NCI-H2081 (cell line): ENCODE measurements around the gene TRNP1.

Experiments used
- DNase-seq, 2 experiments: peaks; one replicate each; lab custom pipeline; 2025; lab: John Stamatoyannopoulos, UW

Gene TRNP1

DNA sequence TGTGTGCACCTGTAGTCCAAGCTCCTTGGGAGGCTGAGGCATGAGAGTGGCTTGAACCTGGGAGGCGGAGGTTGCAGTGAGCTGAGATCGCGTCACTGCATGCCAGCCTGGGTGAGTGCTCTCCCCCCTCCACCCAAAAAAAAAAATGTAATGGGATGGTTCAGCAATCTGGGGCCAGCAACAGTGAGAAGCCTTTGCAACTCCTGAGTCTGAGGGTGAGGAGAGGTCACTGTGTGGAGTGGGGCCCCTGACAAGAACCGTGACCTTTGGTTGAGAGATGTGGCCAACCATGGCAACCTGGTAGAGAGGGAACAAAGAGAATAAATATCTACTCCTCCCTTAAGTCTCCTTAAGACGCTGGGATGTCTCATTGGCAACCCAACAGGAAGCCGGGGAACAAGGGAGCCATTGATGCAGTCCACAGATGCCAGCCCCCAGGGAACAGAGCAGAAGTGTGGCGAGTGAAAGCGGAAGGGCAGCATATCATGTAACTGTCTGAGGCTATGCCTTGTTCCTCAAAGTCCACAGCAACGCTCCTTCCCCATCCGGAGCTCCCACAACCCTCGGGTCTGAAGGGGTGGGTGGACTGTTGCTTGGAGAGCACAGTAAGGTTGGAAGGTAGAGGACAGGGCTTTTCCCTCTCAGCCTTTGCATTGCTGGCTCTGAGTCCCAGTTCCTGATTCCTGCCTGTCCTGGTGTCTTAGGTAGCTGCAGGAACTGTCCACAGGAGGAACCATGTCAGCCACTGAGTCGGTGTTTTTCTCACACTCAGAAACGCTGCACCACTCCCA is 8.3 kb downstream of the TRNP1 start:
- DNase-seq, result no peak

DNA sequence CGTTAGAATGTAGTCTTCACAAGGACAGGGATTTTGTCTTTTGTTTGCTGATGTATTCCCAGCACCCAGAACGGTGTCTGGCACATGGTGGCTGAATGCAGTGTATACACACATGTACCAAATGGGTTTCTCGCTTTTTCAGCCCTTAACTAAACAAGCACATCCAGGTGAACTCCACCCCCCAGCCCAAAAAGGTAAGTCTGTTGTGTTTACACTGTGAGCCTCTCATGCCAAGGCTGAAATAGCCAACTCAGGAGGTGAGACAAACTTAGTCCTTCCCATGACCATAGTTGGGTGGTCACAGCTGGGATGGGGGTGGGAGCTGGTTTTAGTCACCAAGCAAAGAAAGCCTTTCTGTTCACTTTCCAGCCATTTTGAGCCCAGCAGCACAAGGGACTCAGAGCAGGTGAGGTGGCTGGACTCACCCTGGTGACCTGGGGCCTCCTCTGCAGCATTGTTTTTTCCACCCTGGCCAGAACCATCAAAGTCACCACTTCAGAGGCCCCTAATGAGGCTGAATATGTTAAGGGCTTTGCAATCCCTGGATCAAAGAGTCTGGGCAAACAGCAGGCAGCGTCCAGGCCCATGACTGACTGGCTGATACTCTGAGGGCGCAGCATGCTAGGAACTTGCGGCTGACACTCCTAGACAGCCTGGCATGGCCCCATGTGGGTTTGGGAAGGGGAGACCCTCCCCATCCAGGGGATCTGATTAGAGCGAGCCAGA is 10.4 kb downstream of the TRNP1 start:
- DNase-seq, result no peak

DNA sequence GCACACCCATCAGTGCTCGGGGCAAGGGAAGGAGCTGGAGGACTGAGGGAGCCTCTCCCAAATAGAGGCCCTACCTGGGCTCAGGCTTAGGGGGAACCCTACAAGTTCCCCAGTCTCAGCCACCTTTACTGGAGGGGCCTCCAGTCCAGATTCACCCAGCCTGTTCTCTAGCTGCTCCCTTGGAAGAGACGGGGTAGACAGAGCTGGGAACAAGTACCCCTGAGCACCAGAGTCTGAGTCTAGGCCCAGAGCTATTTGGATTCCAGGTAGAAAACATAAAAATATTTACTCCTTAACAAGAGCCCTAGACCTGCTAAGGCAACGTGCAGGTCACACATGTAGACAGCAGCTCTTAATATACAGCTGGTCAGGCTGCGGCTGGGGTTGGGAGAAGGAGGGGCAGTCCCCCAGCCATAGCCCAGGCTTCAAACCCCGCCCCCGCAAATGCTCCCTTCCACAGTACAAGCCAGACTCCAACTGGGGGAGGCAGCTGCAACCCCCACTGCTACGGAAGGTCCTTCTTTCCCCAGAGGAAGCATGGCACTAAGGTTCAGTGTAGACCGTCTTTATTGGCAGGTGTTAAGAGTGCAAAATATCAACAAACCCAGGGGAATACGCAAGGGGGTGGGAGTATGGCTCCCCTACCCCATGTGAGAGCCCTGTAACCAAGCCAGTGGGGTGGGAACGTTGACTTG is 11.1 kb downstream of the TRNP1 start:
- DNase-seq, result no peak

DNA sequence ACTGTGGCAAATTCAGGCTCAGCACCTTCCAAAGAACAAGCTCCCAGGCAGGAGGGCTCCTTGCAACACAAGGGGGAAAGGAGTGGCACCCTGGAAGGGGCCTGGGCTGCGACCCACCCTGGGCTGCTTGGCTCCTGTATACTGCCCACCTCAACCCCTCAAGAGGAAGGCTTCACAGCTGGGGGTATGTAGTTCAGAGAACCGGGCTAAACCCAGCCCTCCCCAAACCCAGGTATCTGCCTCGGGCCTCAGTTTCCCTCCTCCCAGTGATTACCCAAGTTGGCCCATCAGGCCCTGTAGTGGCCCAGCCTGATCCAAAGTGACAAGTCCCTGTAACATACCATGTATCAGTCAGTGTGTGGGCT is 11.7 kb downstream of the TRNP1 start:
- no peak for DNase-seq

DNA sequence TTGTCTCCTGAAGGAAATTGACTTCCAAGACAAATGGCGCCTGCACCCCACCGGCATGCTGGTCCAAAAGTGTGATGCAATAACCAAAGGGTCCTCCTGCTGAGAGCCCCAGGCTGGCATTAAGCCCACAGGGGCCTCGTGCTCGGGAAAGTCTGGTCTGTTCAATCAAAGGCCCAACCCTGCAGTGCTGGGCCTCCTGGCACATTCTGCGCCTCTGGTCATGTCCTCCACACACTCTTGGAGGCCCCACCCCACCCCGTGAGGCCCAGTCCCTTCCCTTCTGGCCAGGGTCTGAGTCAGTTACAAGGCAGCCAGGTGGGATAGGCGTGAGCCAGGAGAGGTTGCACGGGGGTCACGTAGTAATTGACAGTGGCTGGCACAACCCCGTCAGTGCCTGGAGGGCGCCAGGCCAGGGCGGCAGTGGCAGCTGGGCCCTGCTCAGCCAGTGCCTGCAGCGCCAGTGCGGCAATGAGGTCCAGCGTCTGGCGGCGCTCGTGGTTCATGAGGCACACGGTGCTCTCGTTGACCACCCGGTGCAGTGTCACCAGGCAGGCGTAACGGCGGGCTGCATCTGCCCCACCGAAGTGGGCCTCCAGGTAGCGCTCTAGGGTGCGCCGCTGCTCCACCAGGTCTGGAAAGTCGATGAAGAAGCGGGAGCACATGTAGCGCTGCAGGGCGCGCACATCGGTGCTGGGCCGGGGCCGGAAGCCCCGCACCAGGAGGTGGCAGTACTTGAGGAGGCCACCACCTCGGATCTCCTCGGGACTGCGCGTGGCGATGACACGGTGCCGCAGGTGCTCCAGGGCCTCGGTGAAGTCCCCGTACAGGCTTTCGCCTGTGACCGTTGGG is 12.4 kb downstream of the TRNP1 start:
- no peak for DNase-seq

DNA sequence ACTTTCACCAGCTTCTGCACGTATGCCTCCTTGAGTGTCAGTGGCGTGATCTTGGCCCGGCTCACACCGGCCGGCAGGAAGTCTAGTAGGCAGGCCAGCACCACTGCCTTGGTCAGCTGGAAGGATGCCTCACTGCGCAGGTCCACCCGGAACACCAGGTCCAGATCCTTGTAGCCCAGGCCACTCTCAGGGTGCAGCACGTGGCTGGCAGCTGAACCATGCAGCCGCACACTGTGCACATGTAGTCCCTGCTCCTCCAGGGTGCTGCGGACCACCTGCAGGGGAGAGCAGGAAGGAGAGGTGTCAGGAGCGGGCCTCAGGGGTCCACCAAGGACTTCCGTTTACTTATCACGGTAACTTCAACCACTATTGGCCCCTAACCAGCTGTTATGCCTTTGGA is 13.2 kb downstream of the TRNP1 start:
- DNase-seq, result no peak

DNA sequence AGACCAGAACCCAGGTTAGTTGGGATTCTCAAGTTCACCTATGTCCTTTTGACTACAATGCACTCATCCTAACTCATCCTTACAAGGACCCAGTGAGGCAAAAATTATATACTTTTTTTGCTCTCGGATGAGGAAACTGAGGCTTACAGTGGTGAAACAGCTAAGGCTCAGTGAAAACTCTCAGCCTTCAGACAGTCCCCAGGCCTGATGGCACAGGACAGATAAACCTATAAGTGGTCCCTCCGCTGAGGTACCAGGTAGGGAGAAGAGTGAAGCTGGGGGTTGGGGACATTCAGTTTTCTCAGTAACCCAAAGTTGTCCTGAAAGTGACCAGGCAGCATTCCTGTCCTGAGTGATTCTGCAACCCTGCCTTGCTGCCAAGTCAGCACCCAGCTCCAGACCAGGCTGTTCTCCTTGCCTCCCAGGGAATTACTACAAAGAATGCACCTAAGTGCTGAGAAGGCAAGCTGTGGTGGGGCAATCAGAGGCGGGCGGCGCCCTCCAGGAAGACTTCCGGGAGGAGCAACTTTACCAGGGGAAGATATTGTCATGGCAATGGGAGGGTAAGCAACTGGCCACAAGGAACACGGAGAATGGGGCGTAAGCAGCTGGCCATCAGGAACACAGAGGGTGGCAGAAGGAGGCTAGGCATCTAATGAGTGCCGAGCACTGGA is 14.6 kb downstream of the TRNP1 start:
- no peak for DNase-seq

DNA sequence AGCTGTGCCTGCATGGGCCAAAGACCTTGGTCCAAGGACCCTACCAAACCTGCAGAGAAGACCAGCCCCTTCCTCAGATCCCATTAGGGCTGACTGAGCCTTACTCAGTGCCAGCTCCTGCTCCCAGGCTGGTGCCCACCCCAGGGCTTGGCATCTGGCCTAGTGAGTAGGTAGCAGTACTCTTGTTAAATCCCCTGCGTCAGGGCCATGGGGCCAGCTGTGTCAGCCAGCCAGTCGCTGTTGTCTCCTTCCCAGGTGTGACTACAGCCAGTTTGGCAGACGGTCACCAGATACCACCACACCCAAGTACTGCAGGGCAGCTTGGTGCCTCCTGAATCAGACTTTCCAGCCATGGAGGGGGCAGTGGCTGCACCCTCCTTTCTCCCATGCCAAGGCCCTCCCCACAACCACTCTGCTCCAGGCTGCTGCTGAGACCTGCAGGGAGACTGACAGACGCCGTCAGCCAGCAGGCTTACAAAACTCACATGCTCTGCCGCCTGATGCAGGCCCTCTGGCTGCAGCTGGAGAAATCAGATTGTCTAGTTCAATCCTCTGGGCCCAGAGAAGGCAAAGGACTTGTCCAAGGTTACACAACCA is 16.2 kb downstream of the TRNP1 start:
- DNase-seq, result no peak

DNA sequence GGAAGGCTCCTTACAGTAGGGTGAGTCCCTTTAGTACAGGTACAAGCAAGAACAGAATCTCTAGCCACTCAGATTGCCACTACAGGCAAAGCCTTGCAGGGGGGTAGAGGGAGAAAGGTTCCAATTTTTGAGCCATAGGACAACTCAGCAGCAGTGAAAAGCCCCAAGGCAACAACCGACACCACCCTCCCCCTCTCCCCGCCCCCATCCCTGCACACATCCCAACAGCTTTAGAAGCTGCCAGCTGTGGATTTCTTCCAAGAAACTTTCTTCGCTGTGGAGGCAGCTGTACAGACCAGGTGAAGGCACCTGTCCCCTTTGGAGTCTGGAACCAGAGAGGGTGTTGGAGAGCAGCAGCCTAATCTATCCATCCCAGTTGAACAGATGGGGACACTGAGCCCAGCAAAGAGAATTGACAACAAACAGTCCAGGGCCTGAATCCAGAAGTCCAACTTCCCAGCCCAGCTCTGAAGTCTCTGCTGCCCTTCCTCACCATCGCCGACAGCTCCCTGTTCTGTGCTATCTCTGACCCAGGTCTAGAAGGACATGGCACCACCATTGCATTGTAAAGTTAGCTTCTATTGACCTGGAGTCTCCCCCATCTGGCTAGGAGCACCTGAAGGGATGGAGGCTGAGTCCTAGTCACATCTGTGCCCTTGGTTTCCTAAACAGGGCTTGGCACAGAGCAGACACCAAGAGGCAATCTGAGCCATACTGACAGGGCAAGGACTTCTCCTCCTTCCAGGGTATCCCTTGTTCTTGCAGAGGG is 16.9 kb downstream of the TRNP1 start:
- no peak for DNase-seq

DNA sequence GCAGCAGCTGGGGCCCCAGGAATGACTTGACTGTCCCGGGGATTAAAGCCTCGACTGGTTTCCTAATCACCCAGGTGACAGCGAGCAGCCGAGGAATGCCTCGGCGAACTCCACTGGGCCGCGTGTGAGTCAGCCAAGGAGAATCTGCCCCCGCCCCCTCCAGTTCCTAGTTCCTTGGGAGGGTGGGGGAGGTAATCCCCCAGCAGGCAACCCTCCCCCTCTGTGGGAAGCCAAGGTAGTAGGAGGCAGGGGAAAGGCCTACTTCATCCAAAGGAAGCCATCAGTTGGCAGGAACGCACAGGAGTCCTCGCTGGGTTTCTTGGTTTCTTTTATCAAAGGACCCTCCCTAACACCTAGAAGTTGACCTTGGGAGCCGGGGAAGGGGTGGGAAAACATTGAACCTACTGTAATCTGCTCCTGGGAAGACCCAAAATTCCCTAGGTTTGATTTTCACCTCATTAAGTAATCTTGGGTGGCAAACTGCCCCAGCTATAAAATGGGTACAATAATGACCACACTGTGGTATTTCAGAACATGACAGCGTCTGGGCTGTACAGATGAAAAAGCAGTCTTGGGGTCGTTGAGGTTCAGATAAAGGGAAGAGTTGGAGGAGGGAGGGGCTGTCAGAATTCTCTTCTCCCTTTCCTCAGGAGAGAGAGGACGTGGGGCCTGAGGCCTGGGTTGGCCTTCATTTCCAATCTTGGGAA is 17.7 kb downstream of the TRNP1 start:
- DNase-seq, result no peak

DNA sequence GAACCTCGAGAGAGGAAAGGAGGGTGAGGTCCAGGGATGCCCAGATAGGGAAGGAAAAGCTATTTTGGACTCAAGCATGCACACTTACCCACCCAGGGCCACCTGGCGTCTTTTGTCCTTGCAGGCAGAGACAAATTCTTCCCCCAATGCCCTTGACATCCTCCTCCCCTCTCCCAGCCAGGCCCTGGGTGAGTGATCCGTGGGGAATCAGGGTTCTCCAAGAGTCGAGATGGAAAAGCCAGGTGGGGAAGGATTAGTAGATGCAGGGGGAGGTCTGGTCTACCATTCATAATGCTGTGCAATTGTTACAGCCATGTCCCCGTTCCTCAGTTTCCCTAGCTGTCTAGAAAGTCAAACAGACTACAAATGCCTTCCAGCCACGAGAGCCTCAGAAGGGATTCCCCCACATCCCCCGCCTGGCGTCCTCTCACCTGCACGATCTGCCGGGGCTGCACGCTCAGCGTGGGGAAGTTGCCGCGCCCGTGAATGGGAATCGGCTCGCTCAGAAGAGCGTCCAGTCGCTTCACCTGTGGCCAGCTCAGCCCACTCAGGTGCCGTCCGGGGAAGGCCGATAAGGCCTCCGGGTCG is 18.6 kb downstream of the TRNP1 start:
- no peak for DNase-seq

DNA sequence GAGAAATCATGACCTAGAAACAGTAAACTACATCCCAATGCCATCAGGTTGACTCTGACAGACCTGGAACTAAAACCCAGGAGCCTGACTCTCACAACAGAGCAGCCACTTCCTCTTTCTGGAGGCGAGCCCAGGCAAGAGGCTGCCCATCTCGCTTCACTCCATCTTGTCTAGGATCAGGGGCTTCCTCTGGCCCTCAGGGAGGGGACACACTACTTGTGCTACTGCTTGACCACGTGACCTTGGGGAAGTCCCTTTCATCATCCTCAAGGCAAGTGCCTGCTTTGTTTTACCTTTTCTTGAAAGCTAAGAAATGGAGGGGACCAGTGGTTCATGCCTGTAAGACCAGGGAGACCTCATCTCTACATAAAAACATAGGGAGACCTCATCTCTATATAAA is 21.8 kb downstream of the TRNP1 start:
- no peak for DNase-seq

DNA sequence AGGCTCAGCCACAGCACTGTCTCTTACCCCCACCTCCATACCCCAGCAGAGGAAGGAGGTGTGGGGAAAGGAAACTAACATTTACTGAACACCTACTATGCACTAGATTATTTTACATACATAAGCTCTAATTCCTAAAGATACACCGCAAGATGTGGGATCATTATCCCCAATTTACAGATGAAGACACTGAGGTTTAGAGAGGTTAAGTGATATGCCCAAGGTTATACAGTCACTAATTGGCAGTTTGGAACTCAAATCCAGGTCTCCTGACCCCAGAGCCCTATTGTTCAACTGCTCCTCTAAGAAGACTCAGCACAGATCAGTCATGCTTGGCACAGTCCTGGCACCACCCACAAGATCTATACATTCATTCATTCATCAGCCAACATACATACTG is 22.9 kb downstream of the TRNP1 start:
- no peak for DNase-seq

DNA sequence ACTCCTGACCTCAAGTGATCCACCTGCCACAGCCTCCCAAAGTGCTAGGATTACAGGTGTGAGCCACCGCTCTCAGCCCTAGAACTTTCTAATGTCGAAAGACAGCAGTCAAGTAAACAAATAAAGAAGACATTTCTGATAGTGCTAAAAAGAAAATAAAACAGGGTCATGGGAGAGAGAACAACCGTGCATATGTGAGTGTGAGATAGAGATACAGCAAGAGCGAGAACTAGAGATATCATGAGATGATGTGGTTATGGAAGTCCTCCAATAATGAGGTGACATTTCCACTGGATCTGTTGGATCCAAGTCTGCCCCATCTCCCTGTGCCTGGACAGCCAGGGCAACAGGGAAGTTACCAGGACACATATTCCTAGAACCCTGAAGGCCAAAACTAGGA is 23.7 kb downstream of the TRNP1 start:
- DNase-seq, result no peak

DNA sequence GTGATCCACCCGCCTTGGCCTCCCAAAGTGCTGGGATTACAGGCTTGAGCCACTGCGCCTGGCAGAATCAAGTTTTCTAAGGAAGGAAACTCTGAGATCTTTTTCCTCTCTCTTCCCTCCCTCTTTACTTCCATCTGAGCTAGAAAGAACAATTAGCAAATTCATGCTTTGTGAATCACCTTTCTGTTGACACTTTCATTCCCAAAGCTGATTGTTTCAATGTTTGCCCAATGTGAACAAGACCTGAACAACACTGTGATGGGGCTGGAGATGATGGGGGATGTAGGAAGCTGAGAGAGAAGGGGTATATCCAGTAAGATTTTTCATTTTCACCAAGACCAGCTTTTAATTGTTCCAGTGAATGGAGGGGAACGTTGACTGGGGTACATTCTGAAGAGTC is 24.8 kb downstream of the TRNP1 start:
- no peak for DNase-seq

DNA sequence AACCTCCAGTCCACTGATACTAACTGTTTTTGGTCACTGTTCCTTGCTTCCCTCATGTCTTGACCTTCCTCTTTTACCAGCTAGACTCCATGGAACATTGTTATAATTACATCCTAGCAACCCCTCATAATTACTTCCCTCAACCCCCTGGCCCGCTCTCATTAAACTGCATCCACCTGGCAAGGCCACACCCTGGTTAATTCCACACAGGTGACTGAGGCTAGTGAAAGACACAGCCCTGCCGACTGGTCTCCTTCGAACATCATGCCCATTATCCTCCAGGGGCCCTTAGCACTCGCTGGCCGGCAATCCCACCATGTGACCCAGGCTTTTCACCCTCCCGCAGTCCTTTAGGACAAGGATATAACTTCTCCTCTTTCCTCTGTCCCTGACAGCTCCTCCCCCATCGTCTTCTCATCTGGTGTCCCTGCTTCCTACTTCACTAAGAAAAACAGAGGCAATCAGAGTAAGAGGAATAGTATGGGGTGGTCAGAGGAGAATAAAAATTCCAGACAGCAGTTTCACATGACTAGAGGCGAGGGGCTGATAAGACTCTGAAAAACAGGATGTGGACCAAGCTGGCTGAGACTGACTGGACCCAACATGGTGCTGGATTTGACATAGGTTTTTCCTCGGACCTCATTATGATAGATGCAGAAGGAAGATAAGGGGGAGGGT is 28.0 kb downstream of the TRNP1 start:
- peak in 1 of 2 experiments; percentile 23 for DNase-seq

DNA sequence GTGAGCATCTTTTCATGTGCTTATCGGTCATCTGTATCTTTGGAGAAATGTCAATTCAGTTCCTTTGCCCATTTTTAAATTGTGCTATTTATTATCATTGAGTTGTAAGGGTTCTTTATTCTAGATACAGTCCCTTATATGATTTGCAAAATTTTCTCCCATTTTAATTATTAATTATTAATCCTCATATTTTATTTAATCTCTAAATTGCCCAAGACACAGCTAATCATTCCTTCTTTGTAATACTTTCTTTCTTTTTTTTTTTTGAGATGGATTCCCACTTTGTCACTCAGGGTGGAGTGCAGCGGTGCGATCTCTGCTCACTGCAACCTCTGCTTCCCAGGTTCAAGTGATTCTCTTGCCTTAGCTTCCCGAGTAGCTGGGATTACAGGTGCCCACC is 32.2 kb downstream of the TRNP1 start:
- no peak for DNase-seq

DNA sequence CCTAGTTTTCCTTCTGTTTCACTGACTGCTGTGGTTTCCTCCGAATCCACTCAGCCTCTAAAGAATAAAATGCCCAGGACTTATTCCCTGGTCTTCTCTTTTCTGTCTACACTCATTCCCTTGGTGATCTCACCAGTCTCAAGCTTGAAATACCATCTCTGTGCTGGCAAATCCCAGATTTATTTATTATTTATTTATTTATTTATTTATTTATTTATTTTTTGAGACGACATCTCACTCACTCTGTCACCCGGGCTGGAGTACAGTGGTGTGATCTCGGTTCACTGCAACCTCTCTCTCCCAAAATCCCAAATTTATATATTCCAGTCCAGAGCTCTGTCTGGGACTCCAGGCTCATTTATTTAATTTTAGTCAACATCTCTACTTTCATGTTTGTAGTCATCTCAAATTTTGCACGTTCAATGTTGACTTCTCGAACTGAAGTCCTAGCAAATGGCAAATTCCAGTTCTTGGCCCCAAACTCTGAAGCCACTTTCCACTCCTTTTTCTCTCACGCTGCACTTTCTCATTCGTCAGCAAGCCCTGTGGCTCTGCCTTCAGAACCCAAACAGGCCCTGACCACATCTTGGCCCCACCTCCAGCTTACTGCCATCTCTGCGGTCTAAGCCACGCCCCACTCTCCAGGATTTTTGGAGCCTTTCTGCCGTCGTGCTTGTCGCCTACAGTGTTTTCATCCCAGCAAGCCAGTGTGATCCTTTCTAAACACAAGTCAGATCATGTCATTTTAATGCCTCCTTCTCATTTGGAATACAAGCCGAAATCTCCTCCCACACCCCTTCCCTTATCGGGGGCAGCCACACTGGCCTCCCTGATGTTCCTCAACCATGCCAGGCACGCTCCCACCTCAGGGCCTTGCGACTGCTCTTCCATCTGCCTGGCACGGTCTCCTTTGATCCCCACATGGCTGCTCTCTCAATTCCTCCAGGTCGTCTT is 33.4 kb downstream of the TRNP1 start:
- DNase-seq, result peak; percentile 53 to 78
